HCT116 (cell line): ENCODE results near the gene APBA2.

ENCODE experiments used
- EGR1 ChIP-seq: IDR thresholded peaks from 2 replicates; pipeline ENCODE4 v1.6.1; 2012; ENCODE audit warnings: low read depth
- EZH2 ChIP-seq: fragments of 200-600 bp; sonication (generic); IDR thresholded peaks from 2 replicates; pipeline ENCODE4 v1.6.1; 2017; ENCODE audit warnings: antibody characterized with exemption, mixed run types
- EZH2phosphoT487 ChIP-seq: fragments of 200-600 bp; IDR thresholded peaks from 2 replicates; pipeline ENCODE4 v1.6.1; 2018; ENCODE audit warnings: antibody characterized with exemption, borderline replicate concordance
- JUND ChIP-seq: IDR thresholded peaks from 2 replicates; pipeline ENCODE4 v1.6.1; 2012
- POLR2A ChIP-seq: IDR thresholded peaks from 2 replicates; pipeline ENCODE4 v1.7.0; 2011; ENCODE audit warnings: borderline replicate concordance; ENCODE audit not compliant: insufficient read depth, insufficient read length; ENCODE audit errors: extremely low read depth
- POLR2AphosphoS5 ChIP-seq: IDR thresholded peaks from 2 replicates; pipeline ENCODE4 v1.6.1; 2011; ENCODE audit warnings: mild to moderate bottlenecking, low read depth, low read length, moderate library complexity
- SIN3A ChIP-seq: IDR thresholded peaks from 2 replicates; pipeline ENCODE4 v1.6.1; 2012; ENCODE audit warnings: low read depth
- SRF ChIP-seq: IDR thresholded peaks from 2 replicates; pipeline ENCODE4 v1.6.1; 2012; ENCODE audit warnings: low read depth
- ZNF274 ChIP-seq: fragments of 200-500 bp; sonication (Bioruptor generic); IDR thresholded peaks from 2 replicates; pipeline ENCODE4 v1.6.1; 2014; ENCODE audit warnings: mild to moderate bottlenecking, low read depth, low read length, inconsistent platforms
- TF ChIP-seq, protein P1 (sequence below), 3 experiments: fragments of 200-600 bp in 1 of 3; sonication (generic) in 1 of 3; IDR thresholded peaks in 2 of 3; conservative IDR thresholded peaks in 1 of 3; 2 replicates each; pipeline ENCODE4 v1.5.1; 2012 to 2017; ENCODE audit warnings: low read depth in 2 of 3, low read length in 2 of 3, antibody characterized with exemption in 1 of 3, borderline replicate concordance in 1 of 3, control low read depth in 1 of 3, mild to moderate bottlenecking in 1 of 3, mixed read lengths in 1 of 3, mixed run types in 1 of 3, moderate library complexity in 1 of 3; ENCODE audit not compliant: insufficient read depth in 1 of 3
- TF ChIP-seq, protein P2 (sequence below): IDR thresholded peaks from 2 replicates; pipeline ENCODE4 v1.6.1; 2012
- TF ChIP-seq, protein P3 (sequence below): IDR thresholded peaks from 2 replicates; pipeline ENCODE4 v1.6.1; 2012; ENCODE audit warnings: low read depth

DNA sequence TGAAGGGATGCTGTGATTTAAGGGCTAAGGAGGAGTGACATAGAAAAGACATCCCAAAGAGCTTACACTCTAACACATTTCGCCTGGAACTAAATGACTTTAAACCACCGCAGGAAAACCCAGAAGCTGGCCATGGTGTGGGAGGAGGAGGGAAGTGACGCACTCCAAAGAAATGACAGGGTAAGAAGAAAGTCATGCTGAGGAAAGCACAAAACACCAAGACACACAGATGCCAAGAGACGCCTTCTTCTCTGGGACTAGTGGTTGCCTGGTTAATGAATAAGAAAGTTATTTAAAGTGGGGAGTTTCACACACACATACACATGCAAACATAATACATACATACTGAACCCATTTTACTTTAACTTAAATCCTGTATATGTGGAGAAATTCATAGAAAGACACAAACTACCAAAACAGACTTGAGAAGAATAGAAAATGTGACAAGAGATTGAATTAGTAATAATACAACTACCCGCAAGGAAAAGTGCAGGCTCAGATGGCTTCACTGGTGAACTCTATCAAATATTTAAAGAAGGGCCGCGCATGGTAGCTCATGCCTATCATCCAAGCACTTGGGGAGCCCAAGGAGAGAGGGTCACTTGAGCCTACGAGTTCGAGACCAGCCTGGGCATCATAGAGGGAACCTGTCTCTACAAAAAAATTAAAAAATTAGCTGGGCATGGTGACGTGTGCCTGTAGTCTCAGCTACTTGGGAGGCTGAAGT is 258.3 kb downstream of the APBA2 start:
- TF ChIP-seq POLR2A, result no peak
- TF ChIP-seq, protein P1, sequence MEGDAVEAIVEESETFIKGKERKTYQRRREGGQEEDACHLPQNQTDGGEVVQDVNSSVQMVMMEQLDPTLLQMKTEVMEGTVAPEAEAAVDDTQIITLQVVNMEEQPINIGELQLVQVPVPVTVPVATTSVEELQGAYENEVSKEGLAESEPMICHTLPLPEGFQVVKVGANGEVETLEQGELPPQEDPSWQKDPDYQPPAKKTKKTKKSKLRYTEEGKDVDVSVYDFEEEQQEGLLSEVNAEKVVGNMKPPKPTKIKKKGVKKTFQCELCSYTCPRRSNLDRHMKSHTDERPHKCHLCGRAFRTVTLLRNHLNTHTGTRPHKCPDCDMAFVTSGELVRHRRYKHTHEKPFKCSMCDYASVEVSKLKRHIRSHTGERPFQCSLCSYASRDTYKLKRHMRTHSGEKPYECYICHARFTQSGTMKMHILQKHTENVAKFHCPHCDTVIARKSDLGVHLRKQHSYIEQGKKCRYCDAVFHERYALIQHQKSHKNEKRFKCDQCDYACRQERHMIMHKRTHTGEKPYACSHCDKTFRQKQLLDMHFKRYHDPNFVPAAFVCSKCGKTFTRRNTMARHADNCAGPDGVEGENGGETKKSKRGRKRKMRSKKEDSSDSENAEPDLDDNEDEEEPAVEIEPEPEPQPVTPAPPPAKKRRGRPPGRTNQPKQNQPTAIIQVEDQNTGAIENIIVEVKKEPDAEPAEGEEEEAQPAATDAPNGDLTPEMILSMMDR (IDR thresholded peaks at IDR 0.05 in 2 of 3, conservative IDR thresholded peaks at IDR 0.05 in 1 of 3; ENCODE audit: borderline replicate concordance in 1 of 3, insufficient read depth in 1 of 3, low read depth in 2 of 3, low read length in 2 of 3), result no peak
- TF ChIP-seq ZNF274, result no peak
- no peak for TF ChIP-seq SIN3A
- TF ChIP-seq EZH2phosphoT487, result no peak
- TF ChIP-seq, protein P2, sequence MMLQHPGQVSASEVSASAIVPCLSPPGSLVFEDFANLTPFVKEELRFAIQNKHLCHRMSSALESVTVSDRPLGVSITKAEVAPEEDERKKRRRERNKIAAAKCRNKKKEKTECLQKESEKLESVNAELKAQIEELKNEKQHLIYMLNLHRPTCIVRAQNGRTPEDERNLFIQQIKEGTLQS, result no peak
- TF ChIP-seq EZH2, result no peak
- TF ChIP-seq JUND, result no peak
- TF ChIP-seq, protein P3, sequence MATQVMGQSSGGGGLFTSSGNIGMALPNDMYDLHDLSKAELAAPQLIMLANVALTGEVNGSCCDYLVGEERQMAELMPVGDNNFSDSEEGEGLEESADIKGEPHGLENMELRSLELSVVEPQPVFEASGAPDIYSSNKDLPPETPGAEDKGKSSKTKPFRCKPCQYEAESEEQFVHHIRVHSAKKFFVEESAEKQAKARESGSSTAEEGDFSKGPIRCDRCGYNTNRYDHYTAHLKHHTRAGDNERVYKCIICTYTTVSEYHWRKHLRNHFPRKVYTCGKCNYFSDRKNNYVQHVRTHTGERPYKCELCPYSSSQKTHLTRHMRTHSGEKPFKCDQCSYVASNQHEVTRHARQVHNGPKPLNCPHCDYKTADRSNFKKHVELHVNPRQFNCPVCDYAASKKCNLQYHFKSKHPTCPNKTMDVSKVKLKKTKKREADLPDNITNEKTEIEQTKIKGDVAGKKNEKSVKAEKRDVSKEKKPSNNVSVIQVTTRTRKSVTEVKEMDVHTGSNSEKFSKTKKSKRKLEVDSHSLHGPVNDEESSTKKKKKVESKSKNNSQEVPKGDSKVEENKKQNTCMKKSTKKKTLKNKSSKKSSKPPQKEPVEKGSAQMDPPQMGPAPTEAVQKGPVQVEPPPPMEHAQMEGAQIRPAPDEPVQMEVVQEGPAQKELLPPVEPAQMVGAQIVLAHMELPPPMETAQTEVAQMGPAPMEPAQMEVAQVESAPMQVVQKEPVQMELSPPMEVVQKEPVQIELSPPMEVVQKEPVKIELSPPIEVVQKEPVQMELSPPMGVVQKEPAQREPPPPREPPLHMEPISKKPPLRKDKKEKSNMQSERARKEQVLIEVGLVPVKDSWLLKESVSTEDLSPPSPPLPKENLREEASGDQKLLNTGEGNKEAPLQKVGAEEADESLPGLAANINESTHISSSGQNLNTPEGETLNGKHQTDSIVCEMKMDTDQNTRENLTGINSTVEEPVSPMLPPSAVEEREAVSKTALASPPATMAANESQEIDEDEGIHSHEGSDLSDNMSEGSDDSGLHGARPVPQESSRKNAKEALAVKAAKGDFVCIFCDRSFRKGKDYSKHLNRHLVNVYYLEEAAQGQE, result no peak
- TF ChIP-seq POLR2AphosphoS5, result no peak
- TF ChIP-seq EGR1, result no peak
- TF ChIP-seq SRF, result no peak
